Effector memory CD8-positive, alpha-beta T cell (primary cell): ENCODE data around the gene RFFL.
"Not testable (repeated sequence)": the region's sequence is repeated elsewhere in the genome, so short reads cannot be mapped to it uniquely, and the experiment has no call there.

Source experiments
- ATAC-seq: fragments of 150-1000 bp; cut with Tn5 transposase; replicated peaks from 2 replicates; pipeline ENCODE4 v1.10.0; 2021; ENCODE audit warnings: mild to moderate bottlenecking, moderate library complexity
- DNase-seq, 3 experiments: peaks; one replicate each; pipeline ENCODE4 v3.0.0; 2021
- H3K27ac Mint-ChIP-seq, 2 donors: one replicate each; pipeline ENCODE4 v1.8.0; 2022; ENCODE audit warnings: mild to moderate bottlenecking in 2 of 2, mixed read lengths in 2 of 2, moderate library complexity in 2 of 2
- H3K27me3 Mint-ChIP-seq, 2 donors: one replicate each; pipeline ENCODE4 v1.8.0; 2022; ENCODE audit warnings: mixed read lengths in 2 of 2
- H3K36me3 Mint-ChIP-seq: one replicate; pipeline ENCODE4 v1.8.0; 2022; ENCODE audit warnings: mild to moderate bottlenecking, moderate library complexity, mixed read lengths; ENCODE audit not compliant: insufficient read depth
- H3K4me1 Mint-ChIP-seq, 2 donors: one replicate each; pipeline ENCODE4 v1.8.0; 2022; ENCODE audit warnings: low read depth in 2 of 2, mixed read lengths in 2 of 2
- H3K4me3 Mint-ChIP-seq, 2 donors: one replicate each; pipeline ENCODE4 v1.8.0; 2022; ENCODE audit warnings: mild to moderate bottlenecking in 2 of 2, mixed read lengths in 2 of 2, moderate library complexity in 2 of 2
- H3K9me3 Mint-ChIP-seq, 2 donors: one replicate each; pipeline ENCODE4 v1.8.0; 2022; ENCODE audit warnings: mixed read lengths in 2 of 2

Gene RFFL

GRCh38 chr17:35052241-35052610, 11.3 kb downstream of the RFFL start:
- H3K36me3 Mint-ChIP-seq: peaks cover 13% of the 10 kb centered on the region
- no peaks in the 10 kb centered on the region for H3K27me3 Mint-ChIP-seq
- peak overlapping the region; percentile 25 to 67 for H3K4me3 Mint-ChIP-seq
- peak overlapping the region; percentile 81 to 95 for H3K27ac Mint-ChIP-seq
- H3K4me1 Mint-ChIP-seq: peaks cover 52 to 62% of the 10 kb centered on the region in 2 donors
- H3K9me3 Mint-ChIP-seq: peaks cover 0 to 7% of the 10 kb centered on the region in 2 donors
- DNase-seq (no peak), ATAC-seq (no peak)

GRCh38 chr17:35051579-35052240, 11.8 kb downstream of the RFFL start:
- H3K9me3 Mint-ChIP-seq: peaks cover 0 to 7% of the 10 kb centered on the region in 2 donors
- peak overlapping the region; percentile 25 to 67 for H3K4me3 Mint-ChIP-seq
- H3K4me1 Mint-ChIP-seq: peaks cover 55 to 64% of the 10 kb centered on the region in 2 donors
- H3K36me3 Mint-ChIP-seq: peaks cover 18% of the 10 kb centered on the region
- DNase-seq (peak in 1 of 3 experiments; percentile 5), ATAC-seq (peak; percentile 42)
- H3K27me3 Mint-ChIP-seq: no peaks in the 10 kb centered on the region
- H3K27ac Mint-ChIP-seq: peak overlapping the region; percentile 81 to 95

- Mint-ChIP-seq H3K36me3 (peaks cover 20% of the 10 kb centered on the region), H3K27ac (peak overlapping the region; percentile 81 to 95), H3K27me3 (no peaks in the 10 kb centered on the region), H3K4me1 (peaks cover 58 to 65% of the 10 kb centered on the region in 2 donors), H3K9me3 (peaks cover 0 to 7% of the 10 kb centered on the region in 2 donors), H3K4me3 (peak overlapping the region; percentile 25 to 67)
- ATAC-seq: peak; percentile 83
- peak; percentile 39 to 40 (median 39) for DNase-seq
Observed at GRCh38 chr17:35051183-35051578, 12.3 kb downstream of the RFFL start.

GRCh38 chr17:35050170-35050569, 13.3 kb downstream of the RFFL start:
- Mint-ChIP-seq H3K4me1 (peaks cover 61 to 70% of the 10 kb centered on the region in 2 donors), H3K27ac (peak overlapping the region; percentile 81 to 95), H3K36me3 (peaks cover 21% of the 10 kb centered on the region), H3K9me3 (peaks cover 0 to 7% of the 10 kb centered on the region in 2 donors), H3K4me3 (peak overlapping the region; percentile 9 to 28), H3K27me3 (no peaks in the 10 kb centered on the region)
- DNase-seq (no peak), ATAC-seq (no peak)

GRCh38 chr17:35048685-35049379, 14.7 kb downstream of the RFFL start:
- Mint-ChIP-seq H3K4me3 (peak overlapping the region; percentile 61 to 64), H3K27me3 (no peaks in the 10 kb centered on the region), H3K4me1 (peaks cover 62 to 74% of the 10 kb centered on the region in 2 donors), H3K36me3 (peaks cover 21% of the 10 kb centered on the region), H3K9me3 (peaks cover 0 to 7% of the 10 kb centered on the region in 2 donors), H3K27ac (peak overlapping the region; percentile 81 to 95)
- no peak for ATAC-seq
- no peak for DNase-seq

GRCh38 chr17:35046740-35047283, 16.7 kb downstream of the RFFL start:
- Mint-ChIP-seq H3K27ac (peak overlapping the region; percentile 94 to 97), H3K27me3 (no peaks in the 10 kb centered on the region)

GRCh38 chr17:35046245-35046644, 17.3 kb downstream of the RFFL start:
- Mint-ChIP-seq H3K4me3 (peak overlapping the region; percentile 79 to 80), H3K27me3 (no peaks in the 10 kb centered on the region), H3K9me3 (no peaks in the 10 kb centered on the region), H3K4me1 (peaks cover 43 to 71% of the 10 kb centered on the region in 2 donors), H3K36me3 (peaks cover 24% of the 10 kb centered on the region), H3K27ac (peak overlapping the region; percentile 94 to 97)
- ATAC-seq: no peak
- DNase-seq: no peak

More at GRCh38 chr17:35046740-35047283, 16.7 kb downstream of the RFFL start:
- peaks cover 49 to 71% of the 10 kb centered on the region in 2 donors for H3K4me1 Mint-ChIP-seq
- DNase-seq (peak; percentile 52 to 59 (median 54)), ATAC-seq (peak; percentile 79)
- peaks cover 28% of the 10 kb centered on the region for H3K36me3 Mint-ChIP-seq
- peak overlapping the region; percentile 79 to 80 for H3K4me3 Mint-ChIP-seq
- H3K9me3 Mint-ChIP-seq: no peaks in the 10 kb centered on the region

GRCh38 chr17:35045458-35045979, 18.0 kb downstream of the RFFL start:
- not testable (repeated sequence) for H3K27me3 Mint-ChIP-seq, DNase-seq, H3K9me3 Mint-ChIP-seq, ATAC-seq
- peaks cover 30% of the 10 kb centered on the region for H3K36me3 Mint-ChIP-seq
- peak overlapping the region; percentile 79 to 80 for H3K4me3 Mint-ChIP-seq
- H3K27ac Mint-ChIP-seq: peak overlapping the region; percentile 94 to 97
- peaks cover 39 to 74% of the 10 kb centered on the region in 2 donors for H3K4me1 Mint-ChIP-seq

- H3K4me1 Mint-ChIP-seq: peaks cover 34 to 77% of the 10 kb centered on the region in 2 donors
- H3K36me3 Mint-ChIP-seq: peaks cover 30% of the 10 kb centered on the region
- no peaks in the 10 kb centered on the region for H3K9me3 Mint-ChIP-seq
- no peaks in the 10 kb centered on the region for H3K27me3 Mint-ChIP-seq
- ATAC-seq: no peak
- peak overlapping the region in 1 of 2 donors; percentile 97 for H3K27ac Mint-ChIP-seq
- no peak for DNase-seq
- H3K4me3 Mint-ChIP-seq: no peak overlapping the region
Observed at GRCh38 chr17:35044181-35044580, 19.3 kb downstream of the RFFL start.

- peak overlapping the region in 1 of 2 donors; percentile 87 for H3K27ac Mint-ChIP-seq
Observed at GRCh38 chr17:35041390-35041789, 22.1 kb downstream of the RFFL start.

GRCh38 chr17:35038453-35038852, 25.1 kb downstream of the RFFL start:
- Mint-ChIP-seq H3K27ac (no peak overlapping the region), H3K27me3 (no peaks in the 10 kb centered on the region)
- ATAC-seq: no peak

More at GRCh38 chr17:35041390-35041789, 22.1 kb downstream of the RFFL start:
- Mint-ChIP-seq H3K9me3 (no peaks in the 10 kb centered on the region), H3K4me1 (peaks cover 20 to 74% of the 10 kb centered on the region in 2 donors), H3K4me3 (peak overlapping the region; percentile 14 to 30), H3K36me3 (peaks cover 24% of the 10 kb centered on the region), H3K27me3 (no peaks in the 10 kb centered on the region)
- no peak for DNase-seq
- peak; percentile 58 for ATAC-seq

GRCh38 chr17:35030780-35031179, 32.7 kb downstream of the RFFL start:
- no peaks in the 10 kb centered on the region for H3K27me3 Mint-ChIP-seq
- DNase-seq (no peak), ATAC-seq (no peak)
- H3K9me3 Mint-ChIP-seq: no peaks in the 10 kb centered on the region
- H3K27ac Mint-ChIP-seq: peak overlapping the region in 1 of 2 donors; percentile 28
- H3K36me3 Mint-ChIP-seq: peaks cover 15% of the 10 kb centered on the region
- peaks cover 23 to 37% of the 10 kb centered on the region in 2 donors for H3K4me1 Mint-ChIP-seq
- H3K4me3 Mint-ChIP-seq: no peak overlapping the region

More at GRCh38 chr17:35038453-35038852, 25.1 kb downstream of the RFFL start:
- Mint-ChIP-seq H3K9me3 (no peaks in the 10 kb centered on the region), H3K4me1 (peaks cover 4 to 58% of the 10 kb centered on the region in 2 donors), H3K4me3 (no peak overlapping the region), H3K36me3 (peaks cover 30% of the 10 kb centered on the region)
- no peak for DNase-seq

GRCh38 chr17:35028531-35029262, 34.8 kb downstream of the RFFL start:
- H3K9me3 Mint-ChIP-seq: no peaks in the 10 kb centered on the region
- ATAC-seq: no peak
- no peak overlapping the region for H3K4me3 Mint-ChIP-seq
- H3K27ac Mint-ChIP-seq: peak overlapping the region; percentile 55 to 89
- peaks cover 25 to 33% of the 10 kb centered on the region in 2 donors for H3K4me1 Mint-ChIP-seq
- peaks cover 12% of the 10 kb centered on the region for H3K36me3 Mint-ChIP-seq
- H3K27me3 Mint-ChIP-seq: no peaks in the 10 kb centered on the region
- no peak for DNase-seq
